ENCODE measurements around the gene KRT15.

The KRT15 gene

DNA sequence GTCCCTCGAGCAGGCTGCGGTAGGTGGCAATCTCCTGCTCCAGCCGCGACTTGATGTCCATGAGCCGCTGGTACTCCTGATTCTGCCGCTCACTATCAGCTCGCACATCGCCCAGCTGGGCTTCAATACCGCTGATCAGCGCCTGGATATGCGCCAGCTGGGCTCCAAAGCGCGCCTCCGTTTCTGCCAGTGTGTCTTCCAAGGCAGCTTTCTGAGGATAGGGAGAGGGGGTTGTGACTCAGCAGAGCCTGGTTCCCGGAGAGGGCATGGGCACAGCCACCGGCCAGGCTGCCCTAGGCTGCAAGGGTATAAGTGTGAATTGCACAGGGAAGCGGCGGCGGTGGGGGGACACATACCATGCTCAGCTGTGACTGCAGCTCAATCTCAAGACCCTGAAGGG is 5.1 kb upstream of the KRT15 start:
- no peak for DNase-seq (ENCODE audit: low read depth)

DNA sequence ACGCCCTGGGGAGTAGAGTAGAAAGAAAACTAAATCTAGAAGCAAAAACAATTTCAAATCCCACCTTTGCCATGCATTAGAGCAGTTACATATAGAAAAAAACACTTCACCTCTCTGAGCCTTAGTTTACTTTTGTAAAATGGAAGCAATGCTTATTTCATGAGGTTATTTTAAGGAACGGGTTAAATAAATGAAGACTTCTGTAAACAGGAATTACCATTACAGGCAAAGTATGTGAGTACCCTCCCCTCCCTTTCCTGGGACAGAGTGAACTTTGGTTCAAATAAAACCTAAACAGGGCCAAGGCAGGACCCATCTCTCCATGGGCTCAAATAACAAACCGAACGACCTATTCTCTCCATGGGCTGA is 4.5 kb upstream of the KRT15 start:
- no peak for DNase-seq (ENCODE audit: low read depth)

GRCh38 chr17:41522301-41523224 is 3.9 kb upstream of the KRT15 start:
- no peak for DNase-seq (ENCODE audit: low read depth)

GRCh38 chr17:41521574-41522261 is 3.0 kb upstream of the KRT15 start:
- no peak for DNase-seq (ENCODE audit: low read depth)

- DNase-seq (ENCODE audit: low read depth) = no peak
These were observed 2.3 kb upstream of the KRT15 start for GRCh38 chr17:41520821-41521521.

GRCh38 chr17:41519501-41520224 is 973 bp upstream of the KRT15 start:
- no peak for DNase-seq (ENCODE audit: low read depth)

- DNase-seq (ENCODE audit: low read depth) = no peak
These were observed 659 bp downstream of the KRT15 start for GRCh38 chr17:41518031-41518430.

- no peak for DNase-seq (ENCODE audit: low read depth)
These were observed 1.8 kb downstream of the KRT15 start for GRCh38 chr17:41516830-41517283.

DNA sequence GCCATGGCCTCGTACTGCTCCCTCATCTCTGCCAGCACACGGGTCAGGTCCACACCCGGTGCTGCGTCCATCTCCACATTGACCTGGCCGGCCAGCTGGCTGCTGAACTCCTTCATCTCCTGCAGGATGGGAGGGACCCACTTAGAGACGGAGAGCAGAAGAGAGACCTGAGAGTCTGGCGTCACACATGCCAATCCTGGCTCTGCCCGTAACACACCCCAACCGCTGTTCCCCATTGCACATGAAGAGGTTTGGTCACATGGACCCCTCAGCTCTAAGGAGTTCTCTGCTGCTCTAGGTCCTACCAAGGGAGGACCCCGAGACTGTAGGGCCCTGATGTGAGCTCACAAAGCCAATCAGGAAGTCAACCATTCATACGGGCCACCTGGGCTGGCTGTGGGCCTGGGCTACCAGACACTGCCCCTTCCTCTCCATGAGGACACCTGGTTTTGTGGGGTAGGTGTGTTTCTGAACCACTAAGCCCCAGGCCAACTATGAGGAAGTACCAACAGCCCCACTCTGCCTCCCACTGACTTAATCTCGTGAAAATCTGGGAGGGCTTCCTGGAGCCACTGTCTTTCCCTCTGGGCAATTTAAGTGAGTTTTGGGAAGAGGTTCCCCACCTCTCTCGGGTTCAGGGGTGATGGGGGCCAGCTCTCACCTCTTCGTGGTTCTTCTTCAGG is 2.4 kb downstream of the KRT15 start:
- no peak for DNase-seq (ENCODE audit: low read depth)

- no peak for DNase-seq (ENCODE audit: low read depth)
These were observed 5.5 kb downstream of the KRT15 start for GRCh38 chr17:41513168-41513547.

GRCh38 chr17:41512546-41513167 is 6.0 kb downstream of the KRT15 start:
- DNase-seq (ENCODE audit: low read depth) = no peak

- DNase-seq (ENCODE audit: low read depth) = no peak
These were observed 7.0 kb downstream of the KRT15 start for GRCh38 chr17:41511716-41512115.

GRCh38 chr17:41511116-41511515 is 7.6 kb downstream of the KRT15 start:
- no peak for DNase-seq (ENCODE audit: low read depth)

- no peak for DNase-seq (ENCODE audit: low read depth)
These were observed 8.2 kb downstream of the KRT15 start for GRCh38 chr17:41510251-41511065.

GRCh38 chr17:41507315-41507880 is 11.3 kb downstream of the KRT15 start:
- DNase-seq (ENCODE audit: low read depth) = no peak

DNA sequence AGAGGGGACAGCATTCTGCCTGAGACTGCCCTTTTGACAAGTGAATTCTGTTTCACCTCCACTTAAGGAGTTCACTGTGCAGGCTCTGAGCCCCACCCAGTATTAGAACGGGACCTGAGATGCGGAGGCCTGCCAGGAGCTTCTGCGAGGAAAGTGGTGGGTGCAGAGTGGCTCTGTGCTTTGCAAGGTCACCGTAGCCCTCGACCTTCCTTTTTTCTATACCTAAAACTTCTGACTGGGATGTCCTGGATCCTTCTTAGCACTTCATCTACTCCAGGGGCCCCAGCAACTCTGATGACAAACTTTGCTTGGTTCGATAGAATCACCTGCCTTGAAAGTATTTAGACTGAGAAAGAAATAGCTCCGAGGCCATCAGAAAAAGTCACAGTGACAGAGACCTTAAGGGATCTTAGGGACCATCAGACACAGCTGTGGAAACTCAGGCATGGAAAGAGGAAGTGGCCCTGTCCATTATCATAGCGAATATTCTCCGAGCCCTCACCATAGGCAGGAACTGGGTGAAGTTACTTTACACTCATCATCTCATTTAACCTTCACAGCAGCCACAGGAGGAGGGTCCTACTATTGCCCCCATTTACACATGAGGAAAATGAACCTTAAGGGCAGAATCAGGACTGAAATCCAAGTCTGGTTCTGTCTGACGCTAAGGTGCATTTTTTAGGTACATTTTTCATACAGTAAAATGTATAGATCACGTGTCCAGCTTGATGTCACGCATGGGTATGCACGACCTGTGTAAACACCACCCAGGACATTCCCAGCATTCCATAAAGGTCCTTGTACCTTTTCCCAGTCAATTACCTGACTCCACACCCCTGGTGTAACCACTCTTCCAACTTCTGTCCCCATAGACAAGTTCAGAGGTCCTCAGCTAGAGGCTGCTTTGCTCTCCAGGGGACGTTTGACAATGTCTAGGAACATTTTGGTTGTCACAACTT is 12.6 kb downstream of the KRT15 start:
- no peak for DNase-seq (ENCODE audit: low read depth)

- no peak for DNase-seq (ENCODE audit: low read depth)
These were observed 13.5 kb downstream of the KRT15 start, which contains the start of gene KRT13 for GRCh38 chr17:41505007-41505808. TSS of gene KRT13 (minus strand) at chr17:41505612. CDS start at chr17:41505550, 62 bp downstream.

Measured in activated T-cell treated with anti-CD3 and anti-CD28 coated beads for 48 hours (primary cell).